Suprapubic skin (tissue), 4 donors: ENCODE data around the gene KCNE3. TPM values are rescaled to one million over a fixed set of nuclear protein-coding genes. Genes with fewer than 3 reads are reported as not detected.

Experiments
- DNase-seq, 2 donors: peaks; one replicate each; pipeline ENCODE4 v3.0.0-alpha.2; 2019; ENCODE audit warnings: low spot score in 2 of 2
- H3K27ac ChIP-seq: fragments of 200-600 bp; sonication (generic); one replicate; pipeline ENCODE4 v1.5.1; 2019
- H3K27me3 ChIP-seq: fragments of 200-600 bp; sonication (generic); one replicate; pipeline ENCODE4 v1.5.1; 2019
- H3K36me3 ChIP-seq: fragments of 200-600 bp; sonication (generic); one replicate; pipeline ENCODE4 v1.5.1; 2019
- H3K4me1 ChIP-seq: fragments of 200-600 bp; sonication (generic); one replicate; pipeline ENCODE4 v1.5.1; 2019
- H3K4me3 ChIP-seq: fragments of 200-600 bp; sonication (generic); one replicate; pipeline ENCODE4 v1.5.1; 2019; ENCODE audit warnings: mild to moderate bottlenecking
- H3K9me3 ChIP-seq: fragments of 200-600 bp; sonication (generic); one replicate; pipeline ENCODE4 v1.5.1; 2019
- CTCF ChIP-seq, 2 donors: fragments of 200-600 bp in 1 of 2; fragments of 450-650 bp in 1 of 2; sonication (generic) in 1 of 2; IDR thresholded peaks; one replicate each; pipeline ENCODE4 v1.5.1; 2016 to 2019; ENCODE audit warnings: antibody characterized with exemption in 2 of 2, mild to moderate bottlenecking in 1 of 2, moderate library complexity in 1 of 2
- EP300 ChIP-seq: sonication (generic); formaldehyde crosslinking; IDR thresholded peaks from one replicate; pipeline ENCODE4 v1.6.1; 2017; ENCODE audit warnings: antibody characterized with exemption
- POLR2A ChIP-seq, 2 donors: fragments of 450-650 bp; IDR thresholded peaks; one replicate each; pipeline ENCODE4 v1.6.1; 2017; ENCODE audit warnings: antibody characterized with exemption in 2 of 2, mild to moderate bottlenecking in 2 of 2, moderate library complexity in 2 of 2
- POLR2AphosphoS5 ChIP-seq, 3 donors: sonication (generic); formaldehyde crosslinking; IDR thresholded peaks; one replicate each; pipeline ENCODE4 v1.6.1; 2017; ENCODE audit warnings: antibody characterized with exemption in 3 of 3
- WGBS: methylation state at CpG from one replicate; pipeline ENCODE4 v1.1.5; 2018; 5-methylcytosine and 5-hydroxymethylcytosine counted together
- total RNA-seq, 4 donors: library from RNA; depleted of rRNA; stranded (reverse); fragments of >200 nt; gene quantifications; one replicate each; pipeline ENCODE4 v1.1.0, GENCODE V29; 2016

Gene KCNE3
- total RNA-seq, 4 donors from 2014 or later, result 0.17 to 2.0 (median 0.26) TPM

DNA sequence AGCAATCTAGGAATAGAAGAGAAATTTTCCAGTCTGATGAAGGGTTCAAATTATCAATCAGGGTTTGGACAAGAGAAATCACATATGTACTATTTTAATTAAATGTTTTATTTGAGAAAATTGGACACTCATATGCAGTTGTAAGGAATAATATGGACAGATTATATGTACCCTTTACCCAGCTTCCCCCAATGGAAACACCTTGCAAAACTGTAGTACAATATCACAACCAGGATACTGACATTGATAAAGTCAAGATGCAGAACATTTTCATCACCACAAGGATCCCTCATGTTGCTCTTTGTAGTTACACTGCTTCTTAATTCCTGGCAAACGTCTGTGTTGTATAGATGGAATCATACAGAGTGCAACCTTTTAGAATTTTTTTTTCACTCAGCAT is 27.6 kb upstream of the KCNE3 start:
- Histone ChIP-seq H3K27me3 (no peaks in the 10 kb centered on the region), H3K27ac (no peak overlapping the region), H3K4me1 (peaks cover 15% of the 10 kb centered on the region), H3K9me3 (no peaks in the 10 kb centered on the region), H3K36me3 (no peaks in the 10 kb centered on the region), H3K4me3 (no peak overlapping the region)
- no peak for TF ChIP-seq POLR2A (IDR thresholded peaks at IDR 0.05)
- TF ChIP-seq EP300, result no peak
- no peak for TF ChIP-seq POLR2AphosphoS5 (IDR thresholded peaks at IDR 0.05)
- TF ChIP-seq CTCF (IDR thresholded peaks at IDR 0.05), result no peak
- 91% methylated on average over 1 of the region's 1 CpG for WGBS
- no peak for DNase-seq

DNA sequence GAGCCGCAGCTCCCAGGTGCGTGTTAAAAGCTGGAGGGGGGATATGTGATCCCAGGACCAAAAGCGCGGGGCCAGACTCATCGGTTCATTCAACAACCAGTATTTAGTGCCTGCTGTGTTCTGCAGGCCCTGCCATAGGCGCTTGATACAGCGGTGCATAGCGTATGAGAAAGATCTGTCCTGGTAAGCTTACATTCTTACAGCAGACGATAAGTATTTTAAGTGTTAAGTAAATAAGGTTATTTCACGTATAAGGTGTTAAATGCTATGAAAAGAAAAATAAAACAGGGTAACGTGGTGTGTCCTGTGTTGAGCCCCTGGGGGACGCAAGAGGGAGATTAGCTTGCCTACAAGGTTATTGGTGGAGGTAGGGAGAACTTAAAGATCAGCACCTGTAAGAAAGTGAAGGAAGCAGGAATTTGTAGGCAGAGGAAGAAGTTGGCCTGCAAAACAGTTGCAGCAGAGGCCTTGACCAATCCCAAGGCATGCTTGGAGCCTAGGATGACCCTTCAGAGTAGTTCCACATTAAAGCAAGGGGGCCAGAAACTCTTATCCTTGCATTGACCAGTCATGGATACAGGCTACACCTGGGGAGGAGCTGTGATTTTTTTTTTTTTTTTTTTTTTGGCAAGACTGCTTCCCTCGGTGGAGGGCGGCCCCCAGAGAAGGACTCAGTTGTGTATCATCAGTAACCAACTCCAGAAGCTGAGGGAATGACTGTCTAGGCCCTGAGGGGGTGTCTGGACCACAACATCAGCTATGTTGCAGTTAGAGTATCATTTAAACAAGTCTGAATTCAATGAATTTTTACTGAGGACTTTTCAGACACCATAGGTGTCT is 26.7 kb upstream of the KCNE3 start:
- peaks cover 15% of the 10 kb centered on the region for H3K4me1 ChIP-seq
- peak overlapping the region; percentile 72 for H3K4me3 ChIP-seq
- no peaks in the 10 kb centered on the region for H3K27me3 ChIP-seq
- no peak for DNase-seq
- no peaks in the 10 kb centered on the region for H3K9me3 ChIP-seq
- 8% methylated on average over 12 of the region's 14 CpGs for WGBS
- peak overlapping the region; percentile 98 for H3K27ac ChIP-seq
- no peaks in the 10 kb centered on the region for H3K36me3 ChIP-seq
- TF ChIP-seq POLR2A (IDR thresholded peaks at IDR 0.05), result no peak
- TF ChIP-seq POLR2AphosphoS5 (IDR thresholded peaks at IDR 0.05), result no peak
- TF ChIP-seq CTCF (IDR thresholded peaks at IDR 0.05), result no peak
- TF ChIP-seq EP300, result no peak

- TF ChIP-seq CTCF (IDR thresholded peaks at IDR 0.05) (no peak), POLR2AphosphoS5 (IDR thresholded peaks at IDR 0.05) (peak in 2 of 3 donors; percentile 25 to 54), POLR2A (IDR thresholded peaks at IDR 0.05) (peak in 1 of 2 donors; percentile 67)
- no peaks in the 10 kb centered on the region for H3K9me3 ChIP-seq
- H3K27me3 ChIP-seq, result no peaks in the 10 kb centered on the region
- H3K4me3 ChIP-seq, result peak within 1 kb of the TSS; percentile 72
- no peaks in the 10 kb centered on the region for H3K36me3 ChIP-seq
- H3K4me1 ChIP-seq, result peaks cover 15% of the 10 kb centered on the region
- under 1% methylated on average over 48 of the region's 94 CpGs for WGBS
- H3K27ac ChIP-seq, result peak within 1 kb of the TSS; percentile 98
- peak; percentile 97 to 98 for DNase-seq
Observed at GRCh38 chr11:74492974-74493790, 25.8 kb upstream of the KCNE3 start, which contains the start of gene LIPT2. LIPT2 (minus strand) TSS chr11:74493724; CDS start chr11:74493703, 21 bp downstream.

DNA sequence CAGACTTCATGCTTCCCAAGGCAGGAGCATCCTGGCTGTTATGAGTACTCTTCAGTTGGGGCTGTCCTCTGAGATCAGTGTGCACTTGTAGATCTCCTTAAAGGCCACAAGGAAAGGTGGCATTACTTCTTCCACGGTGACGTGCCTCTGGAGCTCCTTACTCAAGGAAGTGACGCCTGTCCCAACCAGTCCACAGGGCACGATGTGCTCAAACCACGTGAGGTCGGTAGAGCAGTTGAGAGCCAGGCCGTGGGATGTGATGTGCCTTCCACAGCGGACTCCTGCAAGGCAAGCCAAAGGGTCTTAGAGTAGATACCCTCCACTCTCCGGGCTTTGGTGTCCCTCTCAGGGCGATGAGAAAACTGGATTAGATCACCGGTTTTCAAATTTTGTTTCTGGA is 24.7 kb upstream of the KCNE3 start:
- H3K9me3 ChIP-seq, result no peaks in the 10 kb centered on the region
- no peaks in the 10 kb centered on the region for H3K27me3 ChIP-seq
- H3K4me3 ChIP-seq, result no peak overlapping the region
- H3K4me1 ChIP-seq, result peaks cover 15% of the 10 kb centered on the region
- no peaks in the 10 kb centered on the region for H3K36me3 ChIP-seq
- no peak overlapping the region for H3K27ac ChIP-seq
- TF ChIP-seq POLR2A (IDR thresholded peaks at IDR 0.05) (no peak), EP300 (no peak), CTCF (IDR thresholded peaks at IDR 0.05) (no peak), POLR2AphosphoS5 (IDR thresholded peaks at IDR 0.05) (no peak)
- no peak for DNase-seq
- 91% methylated on average over 11 of the region's 11 CpGs for WGBS

- no peak overlapping the region for H3K4me3 ChIP-seq
- H3K4me1 ChIP-seq, result peaks cover 15% of the 10 kb centered on the region
- no peak for DNase-seq
- H3K27ac ChIP-seq, result no peak overlapping the region
- WGBS, result 96% methylated on average over 4 of the region's 4 CpGs
- no peak for TF ChIP-seq POLR2AphosphoS5 (IDR thresholded peaks at IDR 0.05)
- no peak for TF ChIP-seq EP300
- TF ChIP-seq POLR2A (IDR thresholded peaks at IDR 0.05), result no peak
- H3K27me3 ChIP-seq, result no peaks in the 10 kb centered on the region
- no peaks in the 10 kb centered on the region for H3K36me3 ChIP-seq
- no peaks in the 10 kb centered on the region for H3K9me3 ChIP-seq
Observed at GRCh38 chr11:74490941-74491340, 23.6 kb upstream of the KCNE3 start.
